GM11168 (cell line): ENCODE results near the gene TYMP.
"Not testable (repeated sequence)": the region's sequence is repeated elsewhere in the genome, so short reads cannot be mapped to it uniquely, and the experiment has no call there.

ENCODE experiments used
- in situ Hi-C: fragments of 300-500 bp; cut with MboI; formaldehyde crosslinking; loops from one replicate; pipeline ENCODE4 v1.12.0; 2022; ENCODE audit warnings: low sequenced_read_pairs; ENCODE audit not compliant: unreplicated experiment

TYMP gene

GRCh38 chr22:50525858-50526107, 4.0 kb downstream of the TYMP start:
- in situ Hi-C loops: no loop called here

- in situ Hi-C loops: no loop called here
Measured at GRCh38 chr22:50525104-50525857, 4.5 kb downstream of the TYMP start, which contains the start of gene SCO2. Gene SCO2 (minus strand): TSS chr22:50525598. CDS start chr22:50524411, 1,187 bp downstream.

- in situ Hi-C loops: no loop called here
Measured at GRCh38 chr22:50524676-50525103, 5.1 kb downstream of the TYMP start.

GRCh38 chr22:50523806-50524675, 5.8 kb downstream of the TYMP start:
- in situ Hi-C loops: no loop called here

DNA sequence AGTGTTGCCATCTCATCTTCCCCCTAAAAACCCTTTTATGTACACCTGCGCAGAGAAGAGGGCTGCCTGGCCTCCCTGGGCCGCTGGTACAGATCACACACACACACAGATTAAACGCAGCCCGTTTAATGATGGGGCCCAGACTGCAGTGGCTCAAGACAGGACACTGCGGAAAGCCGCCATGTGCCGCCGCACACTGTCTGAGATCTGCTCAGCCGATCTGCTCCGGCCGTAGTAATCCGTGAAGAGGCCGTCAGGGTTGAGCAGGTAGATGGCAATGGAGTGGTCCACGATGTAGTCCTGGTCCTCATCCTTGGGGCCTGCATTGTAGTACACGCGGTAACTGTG, 6.4 kb downstream of the TYMP start:
- in situ Hi-C loops: no loop called here

GRCh38 chr22:50522806-50523438, 6.9 kb downstream of the TYMP start:
- in situ Hi-C loops: no loop called here

- in situ Hi-C loops: no loop called here
Measured at GRCh38 chr22:50522208-50522805, 7.5 kb downstream of the TYMP start.

DNA sequence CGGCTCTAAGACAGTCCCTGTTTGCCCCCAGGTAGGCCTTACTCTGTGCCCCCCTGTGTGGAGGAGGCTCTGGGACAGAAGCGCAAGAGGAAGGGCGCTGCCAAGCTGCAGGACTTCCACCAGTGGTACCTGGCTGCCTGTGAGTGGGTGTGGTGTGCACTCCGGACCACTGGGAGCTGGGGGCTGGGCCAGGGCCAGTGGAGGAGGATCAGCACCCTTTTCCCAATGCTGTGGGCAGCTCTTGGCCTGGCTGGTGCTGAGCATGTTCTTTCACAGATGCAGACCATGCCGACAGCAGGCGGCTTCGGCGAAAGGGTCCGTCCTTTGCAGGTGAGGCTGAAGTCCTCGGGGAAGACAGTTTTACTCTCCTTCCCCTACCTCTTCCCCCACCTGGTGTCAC, 8.1 kb downstream of the TYMP start:
- in situ Hi-C loops: no loop called here

DNA sequence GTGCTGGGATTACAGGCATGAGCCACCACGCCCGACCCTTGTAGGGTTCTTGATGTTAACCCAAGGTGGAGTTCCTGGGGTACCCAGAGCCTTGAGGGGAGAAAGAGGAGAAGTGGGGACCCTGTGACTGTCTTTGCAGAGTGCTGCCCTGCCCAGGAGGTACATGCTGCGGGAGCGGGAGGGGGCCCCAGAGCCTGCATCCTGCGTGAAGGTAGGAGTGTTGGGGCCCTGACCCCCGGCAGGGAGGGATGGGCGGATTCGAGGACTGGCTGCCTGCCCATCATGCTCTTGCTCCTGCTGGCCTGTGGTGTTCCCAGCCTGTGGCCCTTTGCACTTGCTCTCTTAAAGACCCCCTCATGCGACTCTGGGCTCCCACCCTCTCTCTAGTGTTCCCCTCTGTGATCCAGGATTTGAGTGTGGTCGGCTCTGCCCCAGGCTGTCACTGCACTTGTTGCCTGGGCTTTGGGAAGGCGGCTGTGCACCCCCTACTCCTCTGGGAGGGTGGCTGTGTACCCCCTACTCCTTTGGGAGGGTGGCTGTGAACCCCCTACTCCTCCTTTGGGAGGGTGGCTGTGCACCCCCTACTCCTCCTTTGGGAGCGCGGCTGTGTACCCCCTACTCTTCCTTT, 8.9 kb downstream of the TYMP start:
- in situ Hi-C loops: no loop called here

GRCh38 chr22:50520184-50520583, 9.6 kb downstream of the TYMP start:
- in situ Hi-C loops: not testable (repeated sequence)

DNA sequence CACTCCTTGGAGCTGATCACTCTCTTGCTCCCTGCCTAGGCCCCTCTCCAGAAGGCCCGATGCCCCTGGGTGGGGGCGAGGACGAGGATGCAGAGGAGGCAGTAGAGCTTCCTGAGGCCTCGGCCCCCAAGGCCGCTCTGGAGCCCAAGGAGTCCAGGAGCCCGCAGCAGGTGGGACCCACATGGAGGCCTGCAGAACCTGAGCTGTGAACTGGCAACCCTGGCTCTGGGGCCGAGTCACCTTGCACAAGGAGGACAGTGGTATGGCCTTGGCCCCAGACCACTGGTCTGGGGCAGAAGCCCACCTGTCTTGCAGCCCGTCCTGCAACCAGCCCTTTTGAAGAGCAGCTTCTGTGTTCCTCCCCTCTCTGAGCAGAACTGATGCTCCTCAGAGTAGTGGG, 10.7 kb downstream of the TYMP start:
- in situ Hi-C loops: no loop called here

- in situ Hi-C loops: no loop called here
Measured at GRCh38 chr22:50518606-50519005, 11.2 kb downstream of the TYMP start.

DNA sequence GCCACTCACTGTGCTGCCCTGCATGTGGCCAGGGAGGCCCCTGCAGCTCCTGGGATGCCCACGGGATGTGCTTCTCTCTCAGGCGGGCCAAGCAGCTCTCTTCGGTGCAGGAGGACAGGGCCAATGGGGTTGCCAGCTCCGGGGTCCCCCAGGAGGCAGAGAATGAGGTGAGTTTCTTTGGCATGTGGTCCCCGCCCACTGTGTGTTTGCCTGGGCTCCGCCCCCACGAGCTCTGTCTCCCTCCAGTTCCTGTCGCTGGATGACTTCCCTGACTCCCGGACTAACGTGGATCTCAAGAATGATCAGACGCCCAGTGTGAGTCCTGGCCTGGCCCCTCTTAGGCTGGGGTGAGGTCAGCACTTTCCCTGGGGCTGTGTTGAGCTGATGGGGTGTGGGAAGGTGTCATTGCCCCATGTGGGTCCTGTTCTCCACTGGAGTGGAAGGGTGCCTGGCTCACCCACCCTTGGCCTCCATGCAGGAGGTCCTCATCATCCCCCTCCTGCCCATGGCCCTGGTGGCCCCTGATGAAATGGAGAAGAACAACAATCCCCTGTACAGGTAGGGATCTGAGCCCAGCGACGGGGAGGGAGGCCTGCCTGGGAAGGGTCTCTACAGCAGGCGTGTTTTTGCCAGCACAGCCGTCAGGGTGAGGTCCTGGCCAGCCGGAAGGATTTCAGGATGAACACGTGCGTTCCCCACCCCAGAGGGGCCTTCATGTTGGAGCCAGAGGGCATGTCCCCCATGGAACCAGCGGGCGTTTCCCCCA, 12.1 kb downstream of the TYMP start:
- in situ Hi-C loops: no loop called here

GRCh38 chr22:50516891-50517290, 12.9 kb downstream of the TYMP start:
- in situ Hi-C loops: no loop called here

- in situ Hi-C loops: no loop called here
Measured at GRCh38 chr22:50516068-50516467, 13.7 kb downstream of the TYMP start.

- in situ Hi-C loops: loop anchor here (5.0 kb wide), 1 partner anchor 109 kb away; no protein-coding TSS in a partner anchor
Measured at GRCh38 chr22:50513175-50513574, 16.6 kb downstream of the TYMP start.

GRCh38 chr22:50508897-50509296, 20.9 kb downstream of the TYMP start:
- in situ Hi-C loops: no loop called here

GRCh38 chr22:50507991-50508884, 21.6 kb downstream of the TYMP start, which contains the start of gene NCAPH2:
Gene NCAPH2 (plus strand): TSS chr22:50508224. CDS start chr22:50508338, 114 bp downstream.
- in situ Hi-C loops: no loop called here
